Right lobe of liver (tissue), 4 donors: ENCODE measurements around the gene STAC.

Source experiments
- CTCF ChIP-seq, 4 donors: fragments of 200-600 bp in 3 of 4; fragments of 450-650 bp in 1 of 4; IDR thresholded peaks; one replicate each; pipeline versions ENCODE4 v1.5.1 to v1.8.0; 2016 to 2022; ENCODE audit warnings: antibody characterized with exemption in 4 of 4, mild to moderate bottlenecking in 2 of 4
- POLR2A ChIP-seq: fragments of 450-650 bp; IDR thresholded peaks from one replicate; pipeline ENCODE4 v1.6.1; 2017; ENCODE audit warnings: antibody characterized with exemption, mild to moderate bottlenecking
- donor health status: DM: no; HTN: no; CAD: no.
- donor health status: DM: no; HTN: no; CAD: no.
- donor health status: DM: no; HTN: yes; CAD: no.

- TF ChIP-seq CTCF (IDR thresholded peaks at IDR 0.05) (no peak), POLR2A (no peak)
Observed at GRCh38 chr3:36405190-36405589, 24.9 kb downstream of the STAC start.
